GM21825 (cell line): ENCODE measurements around the gene MTHFSD.

ENCODE experiments used
- ATAC-seq: cut with Tn5 transposase; IDR thresholded peaks from one replicate; pipeline ENCODE4 v1.9.1; 2021; ENCODE audit warnings: mild to moderate bottlenecking, moderate library complexity; ENCODE audit not compliant: unreplicated experiment

Gene MTHFSD

GRCh38 chr16:86505185-86505898 lies 49.7 kb downstream of the MTHFSD start:
- ATAC-seq, result no peak

- no peak for ATAC-seq
These were observed 50.5 kb downstream of the MTHFSD start for GRCh38 chr16:86504315-86505184.

- no peak for ATAC-seq
These were observed 51.2 kb downstream of the MTHFSD start for GRCh38 chr16:86503830-86504229.

GRCh38 chr16:86502856-86503748 lies 51.9 kb downstream of the MTHFSD start:
- no peak for ATAC-seq

- ATAC-seq, result no peak
These were observed 52.8 kb downstream of the MTHFSD start for GRCh38 chr16:86501989-86502855.

GRCh38 chr16:86500708-86501510 lies 54.1 kb downstream of the MTHFSD start:
- ATAC-seq, result no peak

- no peak for ATAC-seq
These were observed 54.9 kb downstream of the MTHFSD start for GRCh38 chr16:86499889-86500707.

GRCh38 chr16:86499440-86499786 lies 55.6 kb downstream of the MTHFSD start:
- no peak for ATAC-seq

GRCh38 chr16:86498671-86499439 lies 56.2 kb downstream of the MTHFSD start:
- no peak for ATAC-seq

GRCh38 chr16:86498155-86498670 lies 56.8 kb downstream of the MTHFSD start:
- no peak for ATAC-seq

- no peak for ATAC-seq
These were observed 57.4 kb downstream of the MTHFSD start for GRCh38 chr16:86497551-86498021.

- no peak for ATAC-seq
These were observed 58.0 kb downstream of the MTHFSD start for GRCh38 chr16:86496929-86497461.

GRCh38 chr16:86496262-86496928 lies 58.6 kb downstream of the MTHFSD start:
- ATAC-seq, result no peak

- no peak for ATAC-seq
These were observed 59.2 kb downstream of the MTHFSD start for GRCh38 chr16:86495756-86496261.

GRCh38 chr16:86495357-86495701 lies 59.7 kb downstream of the MTHFSD start:
- no peak for ATAC-seq

- no peak for ATAC-seq
These were observed 60.3 kb downstream of the MTHFSD start for GRCh38 chr16:86494565-86495356.
